ENCODE data around the gene HYAL2.

HYAL2 gene

DNA sequence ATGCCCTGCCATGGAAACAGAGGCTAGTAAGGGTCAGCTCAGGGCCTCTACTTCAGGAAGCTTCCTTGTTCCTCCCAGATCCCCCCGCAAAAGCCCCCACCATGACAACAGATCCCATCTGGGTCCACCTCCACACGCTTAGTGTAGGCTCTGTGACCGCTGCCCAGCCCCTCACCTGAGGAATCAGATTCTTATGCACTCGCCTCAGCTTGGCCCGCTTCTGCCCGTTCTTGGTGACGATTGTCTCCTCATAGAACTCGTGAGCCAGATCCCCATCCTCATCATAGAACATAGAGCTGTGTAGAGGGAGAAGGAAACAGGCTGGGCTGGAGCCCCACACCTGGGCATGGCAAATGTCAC is 3.6 kb upstream of the HYAL2 start:
- TF ChIP-seq GLIS2 (tag by site-specific recombination; IDR thresholded peaks at IDR 0.05) (no peak), ZNF792 (tag by site-specific recombination; IDR thresholded peaks at IDR 0.05) (no peak), ELK4 (IDR thresholded peaks at IDR 0.05; ENCODE audit: borderline replicate concordance, low read depth, low read length) (no peak), SETDB1 (IDR thresholded peaks at IDR 0.05; ENCODE audit: insufficient read length, low read length) (no peak), ZBTB8A (tag by site-specific recombination; IDR thresholded peaks at IDR 0.05) (no peak), ZNF19 (tag by site-specific recombination; IDR thresholded peaks at IDR 0.05; ENCODE audit: low read depth) (no peak), BCL6B (tag by site-specific recombination; IDR thresholded peaks at IDR 0.05) (no peak), ZNF266 (tag by site-specific recombination; IDR thresholded peaks at IDR 0.05; ENCODE audit: low read depth) (no peak), ZNF112 (tag by site-specific recombination; IDR thresholded peaks at IDR 0.05) (no peak), ZNF175 (tag by site-specific recombination; IDR thresholded peaks at IDR 0.05) (no peak), ZNF140 (tag by site-specific recombination; IDR thresholded peaks at IDR 0.05) (no peak), ZNF76 (tag by site-specific recombination; IDR thresholded peaks at IDR 0.05; ENCODE audit: borderline replicate concordance, low read depth) (no peak), GLIS1 (tag by site-specific recombination; IDR thresholded peaks at IDR 0.05) (no peak), ZNF561 (tag by site-specific recombination; IDR thresholded peaks at IDR 0.05; ENCODE audit: borderline replicate concordance) (no peak)
- TF ChIP-seq, protein P1, sequence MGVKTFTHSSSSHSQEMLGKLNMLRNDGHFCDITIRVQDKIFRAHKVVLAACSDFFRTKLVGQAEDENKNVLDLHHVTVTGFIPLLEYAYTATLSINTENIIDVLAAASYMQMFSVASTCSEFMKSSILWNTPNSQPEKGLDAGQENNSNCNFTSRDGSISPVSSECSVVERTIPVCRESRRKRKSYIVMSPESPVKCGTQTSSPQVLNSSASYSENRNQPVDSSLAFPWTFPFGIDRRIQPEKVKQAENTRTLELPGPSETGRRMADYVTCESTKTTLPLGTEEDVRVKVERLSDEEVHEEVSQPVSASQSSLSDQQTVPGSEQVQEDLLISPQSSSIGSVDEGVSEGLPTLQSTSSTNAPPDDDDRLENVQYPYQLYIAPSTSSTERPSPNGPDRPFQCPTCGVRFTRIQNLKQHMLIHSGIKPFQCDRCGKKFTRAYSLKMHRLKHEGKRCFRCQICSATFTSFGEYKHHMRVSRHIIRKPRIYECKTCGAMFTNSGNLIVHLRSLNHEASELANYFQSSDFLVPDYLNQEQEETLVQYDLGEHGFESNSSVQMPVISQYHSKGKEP (tag by site-specific recombination; IDR thresholded peaks at IDR 0.05) = no peak
- TF ChIP-seq, protein P2, sequence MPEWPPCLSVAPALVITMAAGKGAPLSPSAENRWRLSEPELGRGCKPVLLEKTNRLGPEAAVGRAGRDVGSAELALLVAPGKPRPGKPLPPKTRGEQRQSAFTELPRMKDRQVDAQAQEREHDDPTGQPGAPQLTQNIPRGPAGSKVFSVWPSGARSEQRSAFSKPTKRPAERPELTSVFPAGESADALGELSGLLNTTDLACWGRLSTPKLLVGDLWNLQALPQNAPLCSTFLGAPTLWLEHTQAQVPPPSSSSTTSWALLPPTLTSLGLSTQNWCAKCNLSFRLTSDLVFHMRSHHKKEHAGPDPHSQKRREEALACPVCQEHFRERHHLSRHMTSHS (tag by site-specific recombination; IDR thresholded peaks at IDR 0.05) = no peak
- ChIA-PET CTCF (interaction anchor here (0.7 to 1.3 kb wide), 3 partner anchors 66 to 216 kb away, joined by 3 to 6 read pairs (median 4); no protein-coding TSS in a partner anchor), POLR2A (no interaction called here)
- H3K4me1 ChIP-seq (ENCODE audit: control insufficient read depth, insufficient read depth, low read length) = no peaks in the 10 kb centered on the region
- no peaks in the 10 kb centered on the region for H3K9me3 ChIP-seq (ENCODE audit: control insufficient read depth, insufficient read depth, low read depth, low read length)
- no peak overlapping the region for H3K27ac ChIP-seq (ENCODE audit: extremely low read depth, low read depth, low read length)
- peaks cover 3 to 56% of the 10 kb centered on the region in 2 experiments for H3K36me3 ChIP-seq (ENCODE audit: control insufficient read depth in 2 of 2, insufficient read depth in 1 of 2, low read length in 2 of 2)
- H3K4me3 ChIP-seq (ENCODE audit: low read depth, low read length) = no peak overlapping the region

DNA sequence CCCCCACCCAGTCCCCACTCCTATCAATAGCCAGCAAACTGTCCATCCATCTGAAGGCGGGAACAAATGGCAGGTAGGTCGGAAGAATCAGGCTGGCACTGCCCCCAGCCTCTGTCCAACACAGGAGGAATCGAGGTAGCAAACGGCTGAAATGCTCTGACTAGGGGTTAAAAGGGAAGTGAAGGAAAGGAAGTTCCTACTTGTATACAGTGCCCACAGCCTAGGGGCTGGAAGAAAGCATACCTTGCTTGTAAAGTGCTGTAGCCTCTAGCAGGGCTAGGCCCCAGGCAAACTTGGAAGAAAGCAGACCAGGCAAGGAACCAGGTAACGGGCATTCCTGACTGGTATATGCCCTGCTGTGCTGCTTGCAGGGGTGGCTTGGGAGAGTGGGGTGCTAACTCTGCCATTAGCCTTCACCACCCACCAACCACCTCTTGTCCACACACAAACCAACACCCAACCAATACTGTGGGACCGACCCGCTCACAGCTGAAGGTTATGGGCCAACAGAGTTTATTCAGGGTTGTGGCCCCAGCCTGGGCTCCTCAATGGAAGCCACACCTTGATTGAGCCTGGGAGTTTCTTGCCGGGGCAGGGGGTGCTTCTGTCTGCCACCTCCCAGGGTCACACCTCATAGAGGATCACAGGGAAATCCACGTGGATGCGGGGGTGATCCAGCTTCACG is 3.1 kb upstream of the HYAL2 start:
- CTCF ChIA-PET = interaction anchor here (0.7 to 3.0 kb wide), 10 partner anchors 11 to 216 kb away, joined by 3 to 21 read pairs (median 6); partner anchors contain the start of gene LSMEM2
- Histone ChIP-seq H3K9me3 (ENCODE audit: control insufficient read depth, insufficient read depth, low read depth, low read length) (no peaks in the 10 kb centered on the region), H3K4me3 (ENCODE audit: low read depth, low read length) (no peak overlapping the region), H3K4me1 (ENCODE audit: control insufficient read depth, insufficient read depth, low read length) (no peaks in the 10 kb centered on the region), H3K36me3 (ENCODE audit: control insufficient read depth in 2 of 2, insufficient read depth in 1 of 2, low read length in 2 of 2) (peaks cover 3 to 51% of the 10 kb centered on the region in 2 experiments), H3K27ac (ENCODE audit: extremely low read depth, low read depth, low read length) (no peak overlapping the region)
- POLR2A ChIA-PET = interaction anchor here (2.5 kb wide), 1 partner anchor 26 kb away, joined by 12 read pairs; the partner anchor contains the start of genes HYAL3 and NAA80
- TF ChIP-seq ZNF654 (tag by site-specific recombination; IDR thresholded peaks at IDR 0.05; ENCODE audit: low read depth) (no peak), ZNF302 (tag by site-specific recombination; IDR thresholded peaks at IDR 0.05; ENCODE audit: low read depth) (no peak), ZBTB11 (tag by site-specific recombination; conservative IDR thresholded peaks at IDR 0.05; ENCODE audit: low read depth) (no peak), ZNF169 (tag by site-specific recombination; IDR thresholded peaks at IDR 0.05) (no peak)
- TF ChIP-seq, protein P3, sequence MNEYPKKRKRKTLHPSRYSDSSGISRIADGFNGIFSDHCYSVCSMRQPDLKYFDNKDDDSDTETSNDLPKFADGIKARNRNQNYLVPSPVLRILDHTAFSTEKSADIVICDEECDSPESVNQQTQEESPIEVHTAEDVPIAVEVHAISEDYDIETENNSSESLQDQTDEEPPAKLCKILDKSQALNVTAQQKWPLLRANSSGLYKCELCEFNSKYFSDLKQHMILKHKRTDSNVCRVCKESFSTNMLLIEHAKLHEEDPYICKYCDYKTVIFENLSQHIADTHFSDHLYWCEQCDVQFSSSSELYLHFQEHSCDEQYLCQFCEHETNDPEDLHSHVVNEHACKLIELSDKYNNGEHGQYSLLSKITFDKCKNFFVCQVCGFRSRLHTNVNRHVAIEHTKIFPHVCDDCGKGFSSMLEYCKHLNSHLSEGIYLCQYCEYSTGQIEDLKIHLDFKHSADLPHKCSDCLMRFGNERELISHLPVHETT (tag by site-specific recombination; IDR thresholded peaks at IDR 0.05) = no peak
- TF ChIP-seq, protein P4, sequence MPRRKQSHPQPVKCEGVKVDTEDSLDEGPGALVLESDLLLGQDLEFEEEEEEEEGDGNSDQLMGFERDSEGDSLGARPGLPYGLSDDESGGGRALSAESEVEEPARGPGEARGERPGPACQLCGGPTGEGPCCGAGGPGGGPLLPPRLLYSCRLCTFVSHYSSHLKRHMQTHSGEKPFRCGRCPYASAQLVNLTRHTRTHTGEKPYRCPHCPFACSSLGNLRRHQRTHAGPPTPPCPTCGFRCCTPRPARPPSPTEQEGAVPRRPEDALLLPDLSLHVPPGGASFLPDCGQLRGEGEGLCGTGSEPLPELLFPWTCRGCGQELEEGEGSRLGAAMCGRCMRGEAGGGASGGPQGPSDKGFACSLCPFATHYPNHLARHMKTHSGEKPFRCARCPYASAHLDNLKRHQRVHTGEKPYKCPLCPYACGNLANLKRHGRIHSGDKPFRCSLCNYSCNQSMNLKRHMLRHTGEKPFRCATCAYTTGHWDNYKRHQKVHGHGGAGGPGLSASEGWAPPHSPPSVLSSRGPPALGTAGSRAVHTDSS (tag by site-specific recombination; IDR thresholded peaks at IDR 0.05) = no peak
